HG02610 (cell line): ENCODE data around the gene FHOD3.
"Not testable (repeated sequence)": the region's sequence is repeated elsewhere in the genome, so short reads cannot be mapped to it uniquely, and the experiment has no call there.

ENCODE experiments used
- ATAC-seq: cut with Tn5 transposase; IDR thresholded peaks from one replicate; pipeline ENCODE4 v1.9.1; 2021; ENCODE audit warnings: mild to moderate bottlenecking, moderate library complexity; ENCODE audit not compliant: unreplicated experiment

FHOD3 gene

GRCh38 chr18:36534154-36534688 is 236.7 kb downstream of the FHOD3 start:
- ATAC-seq, result no peak

DNA sequence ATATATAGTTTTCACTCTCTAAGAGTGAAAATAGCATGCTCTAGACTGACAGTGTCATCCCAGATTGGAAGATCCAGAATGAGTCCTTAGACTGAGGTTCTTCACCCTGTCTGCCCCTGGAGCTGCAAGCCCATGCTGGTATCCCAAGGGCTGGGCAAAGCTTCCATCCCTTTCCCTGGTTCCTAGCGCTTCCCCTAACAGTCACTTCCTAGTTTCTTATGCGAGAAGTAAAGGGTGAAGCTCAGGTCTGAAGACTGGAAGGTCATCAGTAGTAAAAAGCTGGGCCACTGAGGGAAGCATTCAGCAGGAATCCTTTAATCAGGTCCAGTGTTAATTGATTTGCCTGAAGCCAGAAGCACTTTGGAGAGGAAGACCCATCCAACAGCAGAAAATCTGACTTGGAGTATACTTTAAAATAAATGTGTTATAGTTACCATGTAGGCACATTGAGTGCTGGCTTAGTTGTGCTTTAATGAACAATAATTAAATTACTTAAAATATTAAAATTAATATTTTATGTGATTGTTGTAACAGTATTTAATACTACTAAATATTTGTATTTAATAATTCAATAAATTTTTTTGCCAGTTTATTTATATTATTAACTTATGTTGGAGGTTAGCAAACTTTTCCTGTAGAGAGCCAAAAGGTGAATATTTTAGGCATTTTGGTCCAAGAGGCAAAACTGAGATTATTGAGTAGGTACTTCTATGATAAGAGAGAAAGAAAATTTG is 237.9 kb downstream of the FHOD3 start:
- no peak for ATAC-seq

GRCh38 chr18:36536426-36536825 is 238.9 kb downstream of the FHOD3 start:
- ATAC-seq, result no peak

DNA sequence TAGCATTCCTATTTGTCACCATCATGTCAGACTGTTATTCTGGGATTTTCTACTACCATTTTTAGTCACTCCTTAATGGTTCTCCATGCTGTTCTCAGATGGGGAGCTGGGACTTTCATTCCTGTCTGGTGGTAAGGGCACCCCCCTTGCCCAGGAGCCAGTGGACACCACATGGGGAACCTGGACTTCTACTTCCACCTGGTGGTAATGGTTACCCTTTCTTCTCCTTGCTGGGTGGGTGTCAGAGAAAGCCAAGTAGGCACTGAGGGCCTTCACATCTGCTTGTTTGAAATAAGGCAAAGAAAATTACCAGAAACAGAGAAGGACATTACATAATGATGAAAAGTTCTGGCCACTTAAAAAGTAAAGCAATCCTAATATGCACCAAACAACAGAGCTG is 239.8 kb downstream of the FHOD3 start:
- ATAC-seq, result no peak

GRCh38 chr18:36539674-36540231 is 242.2 kb downstream of the FHOD3 start:
- no peak for ATAC-seq

- ATAC-seq, result no peak
Observed at GRCh38 chr18:36543030-36543429, 245.5 kb downstream of the FHOD3 start.

DNA sequence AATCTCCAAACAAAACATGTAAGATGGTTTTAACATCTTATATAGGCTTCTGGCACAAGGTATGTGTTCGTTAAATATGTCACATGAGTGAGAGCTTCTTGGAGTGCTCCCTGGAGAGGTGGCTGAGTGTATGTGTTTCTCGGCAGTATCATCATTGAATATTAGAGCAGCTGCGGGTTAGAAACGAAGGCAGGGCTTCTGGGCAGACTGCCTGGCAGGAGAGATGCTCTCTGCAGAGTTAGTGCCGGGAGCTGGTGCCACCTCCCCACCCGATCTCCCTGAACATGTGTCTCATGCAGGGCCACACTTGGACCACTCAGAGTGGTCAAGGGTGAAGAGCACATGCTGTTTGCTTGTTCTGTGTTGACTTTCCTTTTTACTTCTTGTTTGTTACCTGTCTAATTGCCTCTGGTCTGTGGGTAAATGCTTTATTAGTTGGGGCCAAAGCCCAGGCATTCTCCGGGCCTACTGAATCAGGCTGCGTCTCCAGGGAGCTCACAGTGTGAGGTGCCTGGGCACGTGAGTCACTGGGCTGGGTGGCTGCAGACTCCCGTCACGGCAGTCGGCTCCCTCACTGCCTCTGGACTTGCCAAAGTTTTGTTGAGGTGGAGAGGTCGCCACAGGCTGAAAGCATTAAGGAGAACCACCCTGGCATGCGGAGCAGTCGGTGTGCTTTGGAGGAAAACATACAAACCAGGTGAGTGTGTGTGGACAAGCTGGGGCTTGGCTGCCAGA is 246.6 kb downstream of the FHOD3 start:
- ATAC-seq, result no peak

DNA sequence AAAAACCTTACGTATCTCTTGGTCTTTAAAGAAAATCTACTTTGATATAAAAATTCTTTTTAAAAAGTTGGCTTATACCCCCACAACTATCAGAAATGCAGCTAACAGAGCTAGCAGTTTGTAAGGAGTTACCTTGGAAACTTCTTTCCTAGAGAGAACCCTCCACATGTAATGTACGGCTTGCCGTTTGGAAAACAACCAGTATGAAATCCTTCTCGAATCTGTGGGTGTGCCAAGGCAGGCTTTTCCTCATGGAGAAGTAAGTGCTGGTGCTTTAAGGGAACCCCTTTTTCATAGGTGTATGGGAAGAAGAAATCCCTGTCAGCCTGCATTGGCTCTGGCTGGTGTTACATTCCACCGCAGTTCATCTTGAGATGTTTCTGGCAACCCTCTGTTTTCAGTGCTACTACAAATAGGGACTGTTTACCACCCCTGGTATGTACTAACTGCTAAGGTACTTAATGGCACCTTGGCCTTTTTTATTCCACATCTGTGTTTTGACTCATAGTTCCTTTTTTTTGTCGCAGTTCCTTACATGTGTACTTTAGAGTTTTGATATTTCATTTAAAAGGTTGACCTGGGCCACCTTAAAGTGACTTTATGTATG is 248.4 kb downstream of the FHOD3 start:
- ATAC-seq, result no peak

- ATAC-seq, result no peak
Observed at GRCh38 chr18:36546876-36547275, 249.4 kb downstream of the FHOD3 start.

DNA sequence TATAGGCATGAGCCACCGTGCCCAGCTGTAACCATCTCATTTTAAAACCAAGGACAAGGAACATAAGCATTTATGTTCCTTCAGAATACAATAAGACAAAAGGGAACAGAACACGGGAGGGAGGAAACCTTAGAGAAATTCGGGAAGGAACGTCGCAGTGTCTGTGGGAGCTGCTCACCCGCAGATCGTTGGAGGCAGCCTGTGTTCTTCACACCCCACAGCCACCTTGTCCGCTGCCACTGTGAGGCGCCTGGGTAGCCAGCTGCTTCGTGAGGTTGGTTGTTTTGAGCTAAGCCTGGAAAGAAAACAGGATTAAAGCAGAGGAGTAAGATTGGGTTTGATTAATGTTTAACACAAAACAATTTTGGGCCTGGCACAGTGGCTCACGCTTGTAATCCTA is 250.0 kb downstream of the FHOD3 start:
- ATAC-seq, result no peak

GRCh38 chr18:36551274-36551673 is 253.8 kb downstream of the FHOD3 start:
- not testable (repeated sequence) for ATAC-seq

- no peak for ATAC-seq
Observed at GRCh38 chr18:36558234-36558633, 260.7 kb downstream of the FHOD3 start.

DNA sequence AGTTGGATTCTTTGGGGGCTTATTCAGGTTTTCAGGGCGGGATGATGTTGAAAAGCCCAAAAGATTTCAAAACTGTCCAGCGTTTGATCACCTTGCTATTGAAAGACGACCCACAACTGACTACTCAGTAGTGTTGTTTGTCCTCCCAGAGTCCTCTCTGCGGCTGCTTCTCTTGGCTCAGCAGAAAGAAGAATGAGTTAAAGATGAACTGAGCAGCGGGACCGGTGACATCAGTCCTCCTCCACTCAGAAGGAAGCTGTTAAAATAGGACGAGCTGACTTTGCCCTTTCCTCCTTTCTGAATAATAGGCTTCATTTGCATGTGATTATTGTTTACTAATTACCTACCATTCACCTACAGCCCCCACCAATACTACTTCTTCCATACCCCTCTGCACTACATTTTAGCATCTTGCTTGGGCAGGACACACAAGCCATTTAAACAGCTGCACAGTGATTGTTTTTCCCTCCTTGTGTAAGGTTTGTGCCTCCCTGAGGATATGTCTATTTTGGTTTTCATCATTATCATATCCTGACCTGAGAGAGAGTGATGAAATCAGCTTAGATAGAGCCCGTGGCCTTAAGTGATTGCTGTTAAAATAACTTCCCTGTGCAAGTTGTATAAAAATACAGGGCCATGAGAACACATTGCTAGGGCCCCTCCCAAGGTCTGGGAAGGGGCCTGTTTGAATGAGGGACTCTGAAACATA is 261.8 kb downstream of the FHOD3 start:
- ATAC-seq, result no peak

- ATAC-seq, result no peak
Observed at GRCh38 chr18:36560187-36560586, 262.7 kb downstream of the FHOD3 start.

DNA sequence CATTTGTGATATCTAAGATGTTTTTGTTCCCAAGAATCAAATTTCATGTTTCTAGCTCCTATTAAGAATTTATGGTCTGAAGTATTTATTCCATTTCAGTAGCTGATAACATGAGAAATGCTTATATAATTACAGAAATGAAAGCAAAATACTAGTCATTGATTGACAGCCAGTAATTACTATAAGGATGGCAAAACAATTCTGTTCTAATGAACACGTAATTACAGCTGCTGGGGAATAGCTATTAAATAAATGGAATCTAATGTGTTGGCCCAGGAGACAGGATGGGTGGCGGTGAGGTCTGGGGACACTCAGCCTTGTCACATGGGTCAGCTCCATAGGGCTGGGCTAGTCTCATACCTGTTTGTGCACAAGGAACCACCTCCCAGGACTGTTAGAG is 263.5 kb downstream of the FHOD3 start:
- ATAC-seq, result no peak

DNA sequence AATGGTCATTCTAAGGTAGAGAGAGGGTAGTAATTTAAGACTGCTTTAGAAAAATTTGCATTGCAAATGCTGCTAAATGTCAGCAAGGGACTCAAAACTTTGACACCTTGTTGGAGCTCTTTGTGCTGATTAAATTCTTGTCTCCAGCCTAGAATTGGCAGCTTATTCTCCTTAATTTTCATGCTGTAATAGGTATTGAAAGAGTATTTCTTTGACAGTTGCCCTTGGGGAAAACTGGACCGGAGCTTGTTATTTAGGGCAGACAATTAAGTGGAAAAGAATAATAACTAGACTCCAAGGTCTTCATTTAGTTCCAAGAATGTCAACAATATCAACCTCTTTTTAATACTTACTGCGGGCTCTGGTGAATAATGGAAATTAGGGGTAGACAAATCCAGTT is 267.3 kb downstream of the FHOD3 start:
- ATAC-seq, result no peak

GRCh38 chr18:36567800-36568199 is 270.3 kb downstream of the FHOD3 start:
- ATAC-seq, result no peak

- ATAC-seq, result no peak
Observed at GRCh38 chr18:36568487-36568886, 271.0 kb downstream of the FHOD3 start.

GRCh38 chr18:36572135-36572856 is 274.8 kb downstream of the FHOD3 start:
- ATAC-seq, result no peak

DNA sequence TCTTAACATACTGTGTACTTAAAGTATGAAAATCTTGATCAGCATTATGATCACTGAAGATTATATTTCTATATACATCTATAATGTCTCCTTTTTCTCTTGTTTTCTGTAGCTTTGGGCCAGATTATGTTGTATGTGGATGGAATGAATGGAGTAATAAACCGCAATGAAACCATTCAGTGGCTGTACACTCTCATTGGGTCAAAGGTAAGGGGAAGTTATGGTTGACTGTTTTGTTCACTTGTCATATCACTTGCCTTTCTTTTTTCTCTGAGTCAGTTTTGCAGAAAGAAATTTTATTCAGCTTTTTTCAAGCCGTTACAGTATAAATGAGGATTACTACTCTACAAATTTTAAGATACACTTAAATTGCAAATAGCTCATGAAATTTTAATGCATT is 278.8 kb downstream of the FHOD3 start:
- ATAC-seq, result no peak
